Measurements from ENCODE around the gene KCTD15. TPM values are rescaled to one million over a fixed set of nuclear protein-coding genes. Genes with fewer than 3 reads are reported as not detected.

The KCTD15 gene
- total RNA-seq, 2 donors from 2014 or later = 13.8 to 15.1 TPM

GRCh38 chr19:33775731-33776487, 20.8 kb upstream of the KCTD15 start:
- Mint-ChIP-seq H3K27me3 (peaks cover 39% of the 10 kb centered on the region), H3K36me3 (ENCODE audit: low read depth) (no peaks in the 10 kb centered on the region), H3K27ac (no peak overlapping the region), H3K4me1 (peaks cover 16% of the 10 kb centered on the region), H3K4me3 (no peak overlapping the region)
- no peak for ATAC-seq
- no peaks in the 10 kb centered on the region for H3K9me3 ChIP-seq (ENCODE audit: control insufficient read depth, low read length, poor library complexity, severe bottlenecking)
- DNase-seq = no peak

- Mint-ChIP-seq H3K36me3 (ENCODE audit: low read depth) (no peaks in the 10 kb centered on the region), H3K4me3 (no peak overlapping the region), H3K4me1 (peaks cover 18% of the 10 kb centered on the region), H3K27me3 (peaks cover 39% of the 10 kb centered on the region), H3K27ac (no peak overlapping the region)
- DNase-seq (no peak), ATAC-seq (no peak)
- no peaks in the 10 kb centered on the region for H3K9me3 ChIP-seq (ENCODE audit: control insufficient read depth, low read length, poor library complexity, severe bottlenecking)
Observed at GRCh38 chr19:33777351-33777750, 19.3 kb upstream of the KCTD15 start.

GRCh38 chr19:33777753-33778088, 18.9 kb upstream of the KCTD15 start:
- ATAC-seq (no peak), DNase-seq (no peak)
- peaks cover 20% of the 10 kb centered on the region for H3K4me1 Mint-ChIP-seq
- no peaks in the 10 kb centered on the region for H3K9me3 ChIP-seq (ENCODE audit: control insufficient read depth, low read length, poor library complexity, severe bottlenecking)
- H3K27ac Mint-ChIP-seq = no peak overlapping the region
- no peak overlapping the region for H3K4me3 Mint-ChIP-seq
- H3K36me3 Mint-ChIP-seq (ENCODE audit: low read depth) = no peaks in the 10 kb centered on the region
- peaks cover 39% of the 10 kb centered on the region for H3K27me3 Mint-ChIP-seq

GRCh38 chr19:33778089-33778791, 18.4 kb upstream of the KCTD15 start:
- H3K9me3 ChIP-seq (ENCODE audit: control insufficient read depth, low read length, poor library complexity, severe bottlenecking) = no peaks in the 10 kb centered on the region
- peaks cover 39% of the 10 kb centered on the region for H3K27me3 Mint-ChIP-seq
- H3K4me1 Mint-ChIP-seq = peaks cover 20% of the 10 kb centered on the region
- peak overlapping the region; percentile 52 for H3K4me3 Mint-ChIP-seq
- ATAC-seq (peak; percentile 98), DNase-seq (peak; percentile 81 to 91 (median 86))
- no peak overlapping the region for H3K27ac Mint-ChIP-seq
- no peaks in the 10 kb centered on the region for H3K36me3 Mint-ChIP-seq (ENCODE audit: low read depth)

- DNase-seq (no peak), ATAC-seq (no peak)
- H3K27me3 Mint-ChIP-seq = peaks cover 39% of the 10 kb centered on the region
- H3K36me3 Mint-ChIP-seq (ENCODE audit: low read depth) = no peaks in the 10 kb centered on the region
- no peaks in the 10 kb centered on the region for H3K9me3 ChIP-seq (ENCODE audit: control insufficient read depth, low read length, poor library complexity, severe bottlenecking)
- H3K4me3 Mint-ChIP-seq = peak overlapping the region; percentile 43
- H3K27ac Mint-ChIP-seq = peak overlapping the region; percentile 53
- H3K4me1 Mint-ChIP-seq = peaks cover 23% of the 10 kb centered on the region
Observed at GRCh38 chr19:33779849-33780248, 16.8 kb upstream of the KCTD15 start.

- Mint-ChIP-seq H3K27me3 (peaks cover 38% of the 10 kb centered on the region), H3K4me3 (peak overlapping the region; percentile 43), H3K4me1 (peaks cover 27% of the 10 kb centered on the region), H3K36me3 (ENCODE audit: low read depth) (no peaks in the 10 kb centered on the region), H3K27ac (peak overlapping the region; percentile 53)
- no peaks in the 10 kb centered on the region for H3K9me3 ChIP-seq (ENCODE audit: control insufficient read depth, low read length, poor library complexity, severe bottlenecking)
- no peak for DNase-seq
- no peak for ATAC-seq
Observed at GRCh38 chr19:33780251-33780650, 16.4 kb upstream of the KCTD15 start.

- no peak for ATAC-seq
- no peak overlapping the region for H3K4me3 Mint-ChIP-seq
- no peak overlapping the region for H3K27ac Mint-ChIP-seq
Observed at GRCh38 chr19:33780746-33781145, 15.9 kb upstream of the KCTD15 start.

GRCh38 chr19:33781415-33781935, 15.2 kb upstream of the KCTD15 start:
- no peak overlapping the region for H3K27ac Mint-ChIP-seq
- H3K36me3 Mint-ChIP-seq (ENCODE audit: low read depth) = no peaks in the 10 kb centered on the region
- H3K9me3 ChIP-seq (ENCODE audit: control insufficient read depth, low read length, poor library complexity, severe bottlenecking) = no peaks in the 10 kb centered on the region
- no peak overlapping the region for H3K4me3 Mint-ChIP-seq
- H3K27me3 Mint-ChIP-seq = peaks cover 28% of the 10 kb centered on the region
- peaks cover 29% of the 10 kb centered on the region for H3K4me1 Mint-ChIP-seq
- ATAC-seq = no peak
- DNase-seq = no peak

More at GRCh38 chr19:33780746-33781145, 15.9 kb upstream of the KCTD15 start:
- no peaks in the 10 kb centered on the region for H3K9me3 ChIP-seq (ENCODE audit: control insufficient read depth, low read length, poor library complexity, severe bottlenecking)
- DNase-seq = no peak
- H3K36me3 Mint-ChIP-seq (ENCODE audit: low read depth) = no peaks in the 10 kb centered on the region
- peaks cover 29% of the 10 kb centered on the region for H3K4me1 Mint-ChIP-seq
- H3K27me3 Mint-ChIP-seq = peaks cover 33% of the 10 kb centered on the region

GRCh38 chr19:33781996-33782395, 14.7 kb upstream of the KCTD15 start:
- H3K27ac Mint-ChIP-seq = no peak overlapping the region
- peaks cover 32% of the 10 kb centered on the region for H3K4me1 Mint-ChIP-seq
- H3K9me3 ChIP-seq (ENCODE audit: control insufficient read depth, low read length, poor library complexity, severe bottlenecking) = no peaks in the 10 kb centered on the region
- H3K27me3 Mint-ChIP-seq = peaks cover 28% of the 10 kb centered on the region
- H3K4me3 Mint-ChIP-seq = no peak overlapping the region
- H3K36me3 Mint-ChIP-seq (ENCODE audit: low read depth) = no peaks in the 10 kb centered on the region
- DNase-seq (no peak), ATAC-seq (no peak)

- DNase-seq = no peak
- H3K4me3 Mint-ChIP-seq = no peak overlapping the region
- no peaks in the 10 kb centered on the region for H3K9me3 ChIP-seq (ENCODE audit: control insufficient read depth, low read length, poor library complexity, severe bottlenecking)
- H3K4me1 Mint-ChIP-seq = peaks cover 31% of the 10 kb centered on the region
- H3K36me3 Mint-ChIP-seq (ENCODE audit: low read depth) = peaks cover 2% of the 10 kb centered on the region
- peaks cover 22% of the 10 kb centered on the region for H3K27me3 Mint-ChIP-seq
- peak overlapping the region; percentile 2 for H3K27ac Mint-ChIP-seq
- ATAC-seq = no peak
Observed at GRCh38 chr19:33784432-33784831, 12.2 kb upstream of the KCTD15 start.

- Mint-ChIP-seq H3K27me3 (peaks cover 15% of the 10 kb centered on the region), H3K36me3 (ENCODE audit: low read depth) (peaks cover 3% of the 10 kb centered on the region), H3K27ac (peak overlapping the region; percentile 29), H3K4me3 (peak overlapping the region; percentile 56), H3K4me1 (peaks cover 29% of the 10 kb centered on the region)
- no peaks in the 10 kb centered on the region for H3K9me3 ChIP-seq (ENCODE audit: control insufficient read depth, low read length, poor library complexity, severe bottlenecking)
- ATAC-seq (no peak), DNase-seq (no peak)
Observed at GRCh38 chr19:33785795-33786194, 10.9 kb upstream of the KCTD15 start.

- no peaks in the 10 kb centered on the region for H3K9me3 ChIP-seq (ENCODE audit: control insufficient read depth, low read length, poor library complexity, severe bottlenecking)
- ATAC-seq (no peak), DNase-seq (no peak)
- H3K4me1 Mint-ChIP-seq = peaks cover 29% of the 10 kb centered on the region
- no peak overlapping the region for H3K27ac Mint-ChIP-seq
- no peak overlapping the region for H3K4me3 Mint-ChIP-seq
- peaks cover 23% of the 10 kb centered on the region for H3K27me3 Mint-ChIP-seq
- H3K36me3 Mint-ChIP-seq (ENCODE audit: low read depth) = peaks cover 3% of the 10 kb centered on the region
Observed at GRCh38 chr19:33788676-33789075, 8.0 kb upstream of the KCTD15 start.

GRCh38 chr19:33789344-33789743, 7.3 kb upstream of the KCTD15 start:
- no peak for DNase-seq

More at GRCh38 chr19:33789344-33789743, 7.3 kb upstream of the KCTD15 start:
- Mint-ChIP-seq H3K4me3 (no peak overlapping the region), H3K4me1 (peaks cover 27% of the 10 kb centered on the region), H3K27me3 (peaks cover 23% of the 10 kb centered on the region), H3K36me3 (ENCODE audit: low read depth) (peaks cover 3% of the 10 kb centered on the region), H3K27ac (no peak overlapping the region)
- ATAC-seq = no peak
- H3K9me3 ChIP-seq (ENCODE audit: control insufficient read depth, low read length, poor library complexity, severe bottlenecking) = no peaks in the 10 kb centered on the region
